ENCODE results near the gene MRPL14. TPM values are rescaled to one million over a fixed set of nuclear protein-coding genes. Genes with fewer than 3 reads are reported as not detected.

MRPL14 gene
- total and polyA plus RNA-seq, 9 of the 15 experiments (the other 6 are each of a cell fraction or from before 2014, with no cell fraction given) = 126 to 424 (median 165) TPM

DNA sequence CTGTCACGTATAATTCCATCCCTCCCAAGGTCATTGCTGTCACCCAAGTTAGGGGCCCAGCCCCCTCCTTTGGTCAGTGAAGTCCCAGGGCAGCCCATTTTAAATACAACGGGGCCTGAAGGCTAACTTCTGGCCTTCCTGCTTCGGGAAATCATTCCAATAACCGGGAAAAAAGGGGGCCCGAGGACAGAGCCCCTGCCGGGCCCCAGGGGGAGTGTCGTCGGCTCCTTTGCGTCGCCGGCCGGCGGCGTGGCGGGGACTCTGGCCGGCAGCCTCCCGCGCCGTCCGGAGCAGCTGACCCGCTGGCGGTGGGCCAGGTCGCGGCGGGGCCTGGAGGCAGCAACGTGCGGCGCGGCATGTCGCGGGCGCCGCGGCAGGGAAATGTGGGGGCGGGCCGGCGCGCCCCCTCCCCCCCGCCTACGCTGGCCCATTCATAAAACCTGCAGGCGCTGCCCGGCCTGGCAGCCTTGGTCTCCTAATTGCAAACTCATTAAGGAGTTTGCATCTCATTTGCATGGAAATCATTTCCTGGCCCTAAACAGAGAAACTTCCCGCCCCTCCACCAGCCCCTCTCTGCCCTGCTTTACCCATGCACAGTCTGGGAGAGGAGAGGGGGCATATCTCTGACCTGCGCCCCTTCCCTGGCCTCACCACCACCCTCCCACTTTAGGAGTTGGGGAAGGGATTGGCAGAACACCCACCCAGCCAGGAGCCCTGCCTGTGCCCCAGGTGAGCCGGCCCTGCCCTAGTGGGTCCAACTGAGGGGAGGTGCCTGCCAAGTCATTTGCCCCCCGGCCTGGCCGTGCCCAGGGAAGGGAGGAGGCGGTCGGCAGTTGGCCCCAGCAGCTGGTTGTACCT is 50.7 kb downstream of the MRPL14 start:
- H3K79me2 ChIP-seq (ENCODE audit: control insufficient read depth, insufficient read depth, low read length) = peaks cover 10% of the 10 kb centered on the region; the same call in 2 of the 3 replicates
- in situ Hi-C loops (cut with MboI) = loop anchor here (5.0 kb wide), 1 partner anchor 409 kb away; no protein-coding TSS in a partner anchor
- H3K27me3 ChIP-seq (ENCODE audit: control insufficient read depth in 2 of 2, insufficient read depth in 2 of 2, low read length in 2 of 2) = no peaks in the 10 kb centered on the region
- ChIA-PET POLR2A (interaction anchor here (0.6 to 4.0 kb wide), 9 partner anchors 12 to 422 kb away, joined by 3 to 26 read pairs (median 3); partner anchors contain the start of gene VEGFA), CTCF (ENCODE audit: low intra/inter-chr PET ratio) (interaction anchor here (0.6 to 0.9 kb wide), 4 partner anchors 303 to 313 kb away, joined by 3 to 11 read pairs (median 3); partner anchors contain the start of gene VEGFA)
- peak overlapping the region; percentile 69 for H2AFZ ChIP-seq (ENCODE audit: low read depth, low read length)
- no peaks in the 10 kb centered on the region for H3K9me1 ChIP-seq (ENCODE audit: control insufficient read depth, insufficient read depth, low read length)
- intact Hi-C loops (cut with micrococcal nuclease) = loop anchor here (5.0 to 10.0 kb wide), 2 partner anchors 239 to 812 kb away; no protein-coding TSS in a partner anchor
- FAIRE-seq = no peak
- H3K36me3 ChIP-seq (ENCODE audit: control insufficient read depth, insufficient read depth, low read length) = no peaks in the 10 kb centered on the region; the same call in 2 of the 3 replicates
- H3K4me1 ChIP-seq (replicated peaks in 1 of 2; ENCODE audit: control insufficient read depth in 2 of 2, insufficient read depth in 2 of 2, low read length in 2 of 2) = peaks cover 53 to 65% of the 10 kb centered on the region in 2 experiments; a peak in 4 of 5 replicates
- peak; percentile 29 for ATAC-seq
- H3K9me3 ChIP-seq (replicated peaks; ENCODE audit: control insufficient read depth, insufficient read depth, low read depth, low read length) = no peaks in the 10 kb centered on the region
- peak; percentile 90 to 95 (median 92) for DNase-seq (ENCODE audit: extremely low read depth in 1 of 4, low spot score in 3 of 4)
- peak overlapping the region; percentile 49 to 85 for H3K9ac ChIP-seq (ENCODE audit: insufficient read depth in 1 of 2, low read depth in 2 of 2, low read length in 2 of 2)
- H4K20me1 ChIP-seq (replicated peaks; ENCODE audit: control insufficient read depth, insufficient read depth, low read length) = no peaks in the 10 kb centered on the region
- 11% methylated on average over 42 of the region's 49 CpGs for WGBS (ENCODE audit: insufficient coverage, low coverage, missing lambda C conversion rate)
- peak overlapping the region; percentile 77 for H3K4me2 ChIP-seq (ENCODE audit: insufficient read depth, low read length)
- peak overlapping the region; percentile 1 for H3K4me3 ChIP-seq
- peak overlapping the region; percentile 63 for H3K27ac ChIP-seq (ENCODE audit: extremely low read depth, low read depth, low read length)
- BruUV-seq (replicated peaks) = no TSS peak
- TF ChIP-seq, protein P1, sequence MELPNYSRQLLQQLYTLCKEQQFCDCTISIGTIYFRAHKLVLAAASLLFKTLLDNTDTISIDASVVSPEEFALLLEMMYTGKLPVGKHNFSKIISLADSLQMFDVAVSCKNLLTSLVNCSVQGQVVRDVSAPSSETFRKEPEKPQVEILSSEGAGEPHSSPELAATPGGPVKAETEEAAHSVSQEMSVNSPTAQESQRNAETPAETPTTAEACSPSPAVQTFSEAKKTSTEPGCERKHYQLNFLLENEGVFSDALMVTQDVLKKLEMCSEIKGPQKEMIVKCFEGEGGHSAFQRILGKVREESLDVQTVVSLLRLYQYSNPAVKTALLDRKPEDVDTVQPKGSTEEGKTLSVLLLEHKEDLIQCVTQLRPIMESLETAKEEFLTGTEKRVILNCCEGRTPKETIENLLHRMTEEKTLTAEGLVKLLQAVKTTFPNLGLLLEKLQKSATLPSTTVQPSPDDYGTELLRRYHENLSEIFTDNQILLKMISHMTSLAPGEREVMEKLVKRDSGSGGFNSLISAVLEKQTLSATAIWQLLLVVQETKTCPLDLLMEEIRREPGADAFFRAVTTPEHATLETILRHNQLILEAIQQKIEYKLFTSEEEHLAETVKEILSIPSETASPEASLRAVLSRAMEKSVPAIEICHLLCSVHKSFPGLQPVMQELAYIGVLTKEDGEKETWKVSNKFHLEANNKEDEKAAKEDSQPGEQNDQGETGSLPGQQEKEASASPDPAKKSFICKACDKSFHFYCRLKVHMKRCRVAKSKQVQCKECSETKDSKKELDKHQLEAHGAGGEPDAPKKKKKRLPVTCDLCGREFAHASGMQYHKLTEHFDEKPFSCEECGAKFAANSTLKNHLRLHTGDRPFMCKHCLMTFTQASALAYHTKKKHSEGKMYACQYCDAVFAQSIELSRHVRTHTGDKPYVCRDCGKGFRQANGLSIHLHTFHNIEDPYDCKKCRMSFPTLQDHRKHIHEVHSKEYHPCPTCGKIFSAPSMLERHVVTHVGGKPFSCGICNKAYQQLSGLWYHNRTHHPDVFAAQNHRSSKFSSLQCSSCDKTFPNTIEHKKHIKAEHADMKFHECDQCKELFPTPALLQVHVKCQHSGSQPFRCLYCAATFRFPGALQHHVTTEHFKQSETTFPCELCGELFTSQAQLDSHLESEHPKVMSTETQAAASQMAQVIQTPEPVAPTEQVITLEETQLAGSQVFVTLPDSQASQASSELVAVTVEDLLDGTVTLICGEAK (IDR thresholded peaks at IDR 0.05) = peak; percentile 29; the same call in 1 of the 2 replicates
- TF ChIP-seq, protein P1 (CRISPR knock-in tag; IDR thresholded peaks at IDR 0.05) = no peak
- peak; percentile 67 to 72; a peak in 2 of 4 replicates for TF ChIP-seq NRF1 (conservative IDR thresholded peaks at IDR 0.05 in 1 of 2, IDR thresholded peaks at IDR 0.05 in 1 of 2)
- TF ChIP-seq ZNF76 (CRISPR knock-in tag; IDR thresholded peaks at IDR 0.05; ENCODE audit: borderline replicate concordance) = peak; percentile 92; the same call in 1 of the 2 replicates
- TF ChIP-seq HDAC8 (tag; IDR thresholded peaks at IDR 0.05) = 0 out of 2 replicates have a peak, but pooled peaks have one; percentile 78
- TF ChIP-seq, protein P2, sequence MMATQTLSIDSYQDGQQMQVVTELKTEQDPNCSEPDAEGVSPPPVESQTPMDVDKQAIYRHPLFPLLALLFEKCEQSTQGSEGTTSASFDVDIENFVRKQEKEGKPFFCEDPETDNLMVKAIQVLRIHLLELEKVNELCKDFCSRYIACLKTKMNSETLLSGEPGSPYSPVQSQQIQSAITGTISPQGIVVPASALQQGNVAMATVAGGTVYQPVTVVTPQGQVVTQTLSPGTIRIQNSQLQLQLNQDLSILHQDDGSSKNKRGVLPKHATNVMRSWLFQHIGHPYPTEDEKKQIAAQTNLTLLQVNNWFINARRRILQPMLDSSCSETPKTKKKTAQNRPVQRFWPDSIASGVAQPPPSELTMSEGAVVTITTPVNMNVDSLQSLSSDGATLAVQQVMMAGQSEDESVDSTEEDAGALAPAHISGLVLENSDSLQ (IDR thresholded peaks at IDR 0.05) = no peak
- TF ChIP-seq CREM (IDR thresholded peaks at IDR 0.05; ENCODE audit: low read depth) = peak; percentile 61
- no peak for TF ChIP-seq HNRNPH1 (optimal IDR thresholded peaks at IDR 0.05; ENCODE audit: low read depth, low read length)
- no peak for TF ChIP-seq ZNF384 (IDR thresholded peaks at IDR 0.05; ENCODE audit: low read depth, low read length)
- TF ChIP-seq ZSCAN32 (CRISPR knock-in tag; IDR thresholded peaks at IDR 0.05) = no peak

Data from K562 (cell line).